HG02642 (cell line): ENCODE data around the gene SLC9A5.

ENCODE experiments used
- ATAC-seq: cut with Tn5 transposase; IDR thresholded peaks from one replicate; pipeline ENCODE4 v1.9.1; 2021; ENCODE audit warnings: mild to moderate bottlenecking; ENCODE audit not compliant: unreplicated experiment, poor library complexity

Gene SLC9A5

DNA sequence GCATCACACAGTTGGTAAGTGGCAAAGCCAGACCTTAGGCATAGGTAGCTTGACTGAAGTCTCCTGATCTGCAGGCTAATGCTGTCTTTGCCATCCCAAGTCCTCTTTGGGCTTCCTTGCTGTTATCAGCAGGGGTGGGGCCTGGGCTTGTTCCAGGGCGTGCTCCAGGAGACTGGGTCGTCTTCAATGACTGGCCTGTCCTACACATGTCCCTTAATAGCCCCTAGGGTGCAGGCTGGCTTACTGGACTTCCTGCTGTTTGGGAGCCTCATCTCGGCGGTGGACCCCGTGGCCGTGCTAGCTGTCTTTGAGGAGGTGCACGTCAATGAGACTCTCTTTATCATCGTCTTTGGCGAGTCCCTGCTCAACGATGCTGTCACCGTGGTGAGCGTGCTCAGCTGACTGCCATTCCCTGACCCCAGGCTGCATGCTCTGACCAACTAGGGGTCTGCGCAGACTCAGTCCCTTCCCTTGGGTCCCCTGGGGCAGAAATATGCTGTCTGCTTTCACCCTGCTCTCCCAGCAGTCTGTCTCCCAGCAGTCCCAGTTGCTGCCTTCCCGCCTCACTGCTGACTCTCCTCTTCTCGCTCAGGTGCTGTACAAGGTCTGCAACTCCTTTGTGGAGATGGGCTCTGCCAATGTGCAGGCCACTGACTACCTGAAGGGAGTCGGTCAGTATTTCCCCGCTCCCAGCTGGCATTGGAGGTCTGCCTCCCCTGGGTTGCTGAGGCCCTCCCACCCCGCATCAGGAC lies 6.2 kb downstream of the SLC9A5 start:
- no peak for ATAC-seq

DNA sequence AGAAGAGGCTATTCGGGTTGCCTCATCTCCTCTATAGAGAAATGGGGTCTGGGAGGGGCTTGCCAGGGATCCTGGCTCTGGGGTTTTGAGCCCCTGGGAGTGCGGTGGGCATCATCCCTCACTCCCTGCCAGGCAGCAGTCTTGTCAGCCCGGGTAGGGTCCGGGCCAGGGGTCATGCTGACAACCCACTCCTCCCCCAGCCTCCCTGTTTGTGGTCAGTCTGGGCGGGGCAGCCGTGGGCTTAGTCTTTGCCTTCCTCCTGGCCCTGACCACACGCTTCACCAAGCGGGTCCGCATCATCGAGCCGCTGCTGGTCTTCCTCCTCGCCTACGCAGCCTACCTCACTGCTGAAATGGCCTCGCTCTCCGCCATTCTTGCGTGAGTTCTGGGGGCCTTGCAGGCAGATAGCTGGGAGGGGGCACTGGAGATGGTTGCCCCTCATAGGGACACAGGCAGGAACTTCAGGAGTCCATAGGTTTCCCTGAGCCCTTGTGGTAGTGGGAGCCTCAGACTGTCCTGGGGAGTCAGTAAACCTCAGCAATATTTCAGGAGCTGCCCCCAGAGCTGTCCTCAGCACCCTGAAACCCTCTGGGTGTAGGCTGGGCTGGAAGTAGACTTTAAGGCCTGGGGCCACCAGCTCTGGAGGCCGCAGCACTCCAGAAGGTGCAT lies 6.9 kb downstream of the SLC9A5 start:
- ATAC-seq: no peak

DNA sequence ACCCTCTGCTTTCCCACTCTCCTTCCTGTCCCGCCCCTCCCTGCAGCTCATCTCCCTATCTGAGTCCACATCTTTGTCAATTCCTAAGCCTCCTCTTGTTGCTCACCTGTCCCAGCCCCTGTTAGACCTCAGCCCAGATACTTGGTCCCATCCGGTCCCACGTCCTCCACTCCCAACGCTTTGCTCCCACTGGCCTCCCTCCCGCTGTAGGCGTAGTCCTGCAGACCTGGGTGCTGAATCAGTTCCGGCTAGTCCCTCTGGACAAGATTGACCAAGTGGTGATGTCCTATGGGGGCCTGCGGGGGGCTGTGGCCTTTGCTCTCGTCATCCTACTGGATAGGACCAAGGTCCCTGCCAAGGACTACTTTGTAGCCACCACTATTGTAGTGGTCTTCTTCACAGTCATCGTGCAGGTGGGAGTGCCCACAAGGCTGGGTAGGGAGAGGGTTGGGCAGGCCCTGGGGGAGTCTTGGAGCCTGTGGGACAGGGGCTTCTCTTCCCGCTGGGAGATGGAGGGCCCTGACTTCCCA lies 8.0 kb downstream of the SLC9A5 start:
- ATAC-seq: no peak

DNA sequence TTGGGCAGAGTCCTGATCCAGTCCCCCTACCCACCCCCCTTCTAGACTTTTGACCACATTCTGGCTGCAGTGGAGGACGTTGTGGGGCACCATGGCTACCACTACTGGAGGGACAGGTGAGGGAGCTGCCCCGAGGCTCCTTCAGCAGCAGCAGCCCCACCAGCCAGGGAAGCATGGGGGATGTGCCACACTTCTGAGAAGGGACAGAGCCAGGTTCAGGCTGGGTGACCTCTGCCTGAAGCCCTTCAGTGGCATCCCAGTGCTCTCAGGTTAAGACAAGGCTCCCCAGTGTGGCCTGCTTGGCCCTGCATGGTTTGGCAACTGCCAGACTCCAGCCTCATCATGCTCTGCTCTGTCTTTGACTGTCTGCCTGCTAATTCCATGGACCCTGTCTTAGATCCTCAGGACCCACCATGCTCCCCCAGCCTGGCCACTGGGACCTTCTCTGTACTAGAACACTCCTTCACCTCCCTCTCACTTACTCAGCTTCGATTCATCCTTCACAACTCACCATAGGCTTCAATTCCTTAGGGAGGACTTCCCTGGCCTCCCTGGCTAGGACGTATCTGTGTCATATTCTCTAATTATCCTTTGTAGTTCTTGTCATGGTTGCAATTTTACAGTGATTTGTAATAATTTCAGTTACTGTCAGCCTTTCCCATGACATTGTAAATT lies 8.8 kb downstream of the SLC9A5 start:
- no peak for ATAC-seq

DNA sequence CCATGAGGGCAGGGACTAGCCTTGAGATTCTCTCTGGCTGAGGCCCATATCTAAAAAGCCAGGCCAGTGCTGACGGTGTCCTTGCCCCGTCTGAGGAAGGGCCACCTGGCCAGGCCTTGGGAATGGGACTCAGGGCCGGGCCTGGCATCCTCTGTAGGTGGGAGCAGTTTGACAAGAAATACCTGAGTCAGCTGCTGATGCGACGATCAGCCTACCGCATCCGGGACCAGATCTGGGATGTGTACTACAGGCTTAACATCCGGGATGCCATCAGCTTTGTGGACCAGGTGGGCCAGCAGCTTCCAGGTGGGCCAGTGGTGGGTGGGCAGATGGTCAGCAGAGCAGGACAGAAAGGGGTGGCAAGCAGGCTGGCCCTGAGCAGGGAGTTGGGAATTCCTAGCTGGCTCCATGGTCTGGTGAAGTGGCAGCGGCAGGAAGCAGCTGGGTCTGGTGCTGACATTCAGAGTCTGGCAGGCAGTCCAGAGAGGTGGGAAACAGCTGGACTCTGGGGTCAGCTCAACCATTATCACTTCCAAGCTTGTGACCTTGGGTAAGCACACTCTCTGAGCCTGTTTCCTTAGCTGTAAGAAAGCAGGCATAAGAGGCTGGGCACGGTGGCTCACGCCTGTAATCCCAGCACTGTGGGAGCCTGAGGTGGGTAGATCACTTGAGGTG lies 9.5 kb downstream of the SLC9A5 start:
- no peak for ATAC-seq

DNA sequence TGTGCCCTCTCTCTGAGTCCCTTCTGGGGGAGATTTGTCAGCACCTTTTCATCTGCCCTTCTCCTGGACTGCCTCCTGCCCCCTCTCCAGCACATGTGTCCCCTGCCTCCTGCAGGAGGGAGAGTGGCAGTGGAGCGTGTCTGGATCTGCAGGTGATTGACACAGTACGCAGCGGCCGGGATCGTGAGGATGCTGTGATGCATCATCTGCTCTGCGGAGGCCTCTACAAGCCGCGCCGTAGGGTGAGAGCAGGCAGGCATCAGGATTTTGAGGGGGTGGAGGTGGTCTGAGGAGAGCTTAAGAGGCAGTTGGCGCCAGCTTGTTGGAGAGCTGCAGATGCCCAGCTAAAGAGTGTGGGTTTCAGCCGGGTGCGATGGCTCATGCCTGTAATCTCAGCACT lies 10.9 kb downstream of the SLC9A5 start:
- ATAC-seq: no peak

DNA sequence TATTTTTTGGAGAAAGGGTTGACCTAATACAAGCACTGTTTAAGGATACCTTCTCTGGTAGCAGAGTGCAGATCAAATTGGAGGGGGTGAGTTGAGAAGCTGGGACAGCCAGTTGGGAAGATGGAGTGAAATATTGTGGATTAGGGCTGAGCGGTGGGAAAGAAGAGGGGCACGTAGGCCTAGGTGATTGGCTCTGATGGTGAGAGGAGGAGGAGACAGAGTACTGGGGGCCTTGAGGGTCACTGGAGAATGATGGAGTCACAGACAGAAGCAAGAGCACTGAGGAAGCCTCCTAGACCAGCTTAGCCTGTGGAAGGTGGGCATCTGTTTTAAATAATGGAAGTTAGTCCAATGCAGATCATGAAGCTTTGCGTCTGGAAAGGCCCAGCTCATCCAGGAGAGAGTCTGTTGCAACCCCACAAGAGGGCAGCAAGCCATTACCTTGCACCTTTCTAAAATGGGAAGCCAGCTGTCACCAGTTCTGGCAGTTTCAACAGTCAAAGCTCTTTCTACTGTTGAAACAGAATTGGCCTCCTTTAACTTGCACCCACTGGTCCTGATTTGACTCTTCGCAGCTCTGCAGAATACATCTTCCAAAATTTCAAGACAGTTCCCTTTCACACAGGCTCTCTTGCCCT lies 11.8 kb downstream of the SLC9A5 start:
- no peak for ATAC-seq

DNA sequence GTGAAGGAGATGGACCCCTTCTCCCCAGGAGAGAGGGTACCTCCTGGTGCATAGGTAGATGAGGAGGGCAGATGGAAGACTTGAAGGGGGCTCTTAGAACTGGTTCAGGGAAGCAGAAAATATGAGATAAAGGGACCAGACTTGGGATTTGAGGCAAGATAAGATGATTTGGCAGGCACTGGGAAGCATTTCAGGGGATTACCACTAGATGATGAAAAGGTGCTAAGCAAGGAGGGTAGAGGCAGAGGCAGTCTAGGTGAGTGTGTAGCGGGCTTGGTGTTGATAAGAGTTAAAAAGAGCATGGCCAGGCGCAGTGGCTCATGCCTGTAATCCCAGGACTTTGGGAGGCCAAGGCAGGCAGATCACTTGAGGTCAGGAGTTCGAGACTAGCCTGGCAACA lies 14.4 kb downstream of the SLC9A5 start:
- no peak for ATAC-seq

DNA sequence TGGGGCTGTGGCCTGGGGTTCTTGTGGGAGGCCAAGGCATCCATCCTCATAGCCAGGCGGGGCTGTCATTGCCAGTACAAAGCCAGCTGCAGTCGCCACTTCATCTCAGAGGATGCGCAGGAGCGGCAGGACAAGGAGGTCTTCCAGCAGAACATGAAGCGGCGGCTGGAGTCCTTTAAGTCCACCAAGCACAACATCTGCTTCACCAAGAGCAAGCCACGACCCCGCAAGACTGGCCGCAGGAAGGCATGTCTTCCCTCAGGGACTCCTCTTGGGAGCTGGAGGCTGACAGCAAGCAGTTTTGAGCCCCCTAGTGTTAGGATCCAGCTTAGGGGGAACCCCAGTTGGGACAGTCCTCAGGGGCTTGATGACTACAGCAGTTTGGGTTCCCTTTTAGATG lies 15.5 kb downstream of the SLC9A5 start:
- ATAC-seq: no peak

DNA sequence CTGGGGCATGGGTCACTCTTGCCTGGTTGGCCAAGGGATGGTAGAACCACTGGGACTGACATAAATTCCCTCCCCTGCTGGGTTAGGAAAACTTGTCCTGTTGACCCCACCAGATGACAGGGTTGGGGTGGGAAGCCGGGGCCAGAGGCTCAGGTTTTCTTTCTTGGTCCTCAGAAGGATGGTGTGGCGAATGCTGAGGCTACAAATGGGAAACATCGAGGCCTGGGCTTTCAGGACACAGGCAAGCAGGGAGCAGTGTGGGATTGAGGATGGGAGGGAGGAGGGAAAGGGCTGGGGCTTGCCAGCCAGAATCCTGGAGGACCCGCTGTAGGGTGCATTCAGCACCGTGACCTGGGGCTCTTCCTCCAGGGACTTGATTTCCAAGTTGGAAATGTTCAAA lies 16.1 kb downstream of the SLC9A5 start:
- ATAC-seq: no peak

DNA sequence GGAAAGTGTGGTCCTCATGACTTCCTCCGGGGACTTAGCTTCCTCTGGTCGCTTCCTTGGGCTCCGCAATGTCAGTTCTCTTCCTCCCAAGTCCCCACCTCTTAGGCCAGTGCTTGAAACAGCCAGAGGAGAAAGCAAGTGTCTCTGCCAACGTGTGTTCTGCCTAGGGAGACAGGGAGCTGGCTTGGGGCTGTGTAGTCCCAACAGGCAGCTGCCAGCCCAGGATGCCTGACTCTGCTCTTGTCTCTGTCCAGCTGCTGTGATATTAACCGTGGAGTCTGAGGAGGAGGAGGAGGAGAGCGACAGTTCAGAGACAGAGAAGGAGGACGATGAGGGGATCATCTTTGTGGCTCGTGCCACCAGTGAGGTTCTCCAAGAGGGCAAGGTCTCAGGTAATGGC lies 17.1 kb downstream of the SLC9A5 start:
- ATAC-seq: no peak

DNA sequence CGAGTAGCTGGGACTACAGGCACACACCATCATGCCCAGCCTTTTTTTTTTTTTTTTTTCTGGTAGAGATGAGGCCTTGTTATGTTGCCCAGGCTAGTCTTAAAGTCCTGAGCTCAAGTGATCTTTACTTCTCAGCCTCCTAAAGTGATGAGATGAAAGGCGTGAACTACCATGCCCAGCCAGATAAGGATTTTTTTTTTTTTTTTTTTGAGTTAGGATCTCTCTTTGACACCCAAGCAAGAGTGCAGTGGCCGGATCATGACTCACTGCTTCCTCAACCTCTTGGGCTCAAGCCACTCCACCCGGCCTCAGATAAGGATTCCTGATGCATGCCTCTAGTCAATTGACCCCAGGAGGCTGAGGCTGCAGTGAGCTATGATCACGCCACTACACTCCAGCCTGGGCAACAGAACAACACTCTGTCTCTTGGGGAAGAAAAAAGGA lies 19.4 kb downstream of the SLC9A5 start:
- no peak for ATAC-seq

DNA sequence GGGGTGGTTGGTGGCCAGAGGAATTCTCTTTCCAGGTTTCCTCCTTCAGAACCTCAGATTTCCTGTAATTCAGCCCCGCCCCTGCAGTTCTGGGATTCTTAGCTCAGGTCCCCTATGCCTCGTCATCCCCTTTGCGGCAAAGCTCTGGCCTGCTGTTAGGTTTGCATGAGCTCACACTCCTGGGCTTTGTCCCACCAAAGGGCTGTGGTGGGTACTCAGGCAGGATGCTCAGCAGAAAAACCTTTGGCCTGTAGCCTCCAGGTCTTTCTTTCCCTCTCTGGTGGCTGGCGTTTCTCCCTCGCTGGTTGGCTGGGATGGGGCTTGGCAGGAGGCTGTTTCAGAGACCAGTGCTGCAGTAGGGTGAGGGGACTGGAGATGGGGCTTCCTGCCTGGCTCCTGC lies 21.0 kb downstream of the SLC9A5 start:
- ATAC-seq: no peak

DNA sequence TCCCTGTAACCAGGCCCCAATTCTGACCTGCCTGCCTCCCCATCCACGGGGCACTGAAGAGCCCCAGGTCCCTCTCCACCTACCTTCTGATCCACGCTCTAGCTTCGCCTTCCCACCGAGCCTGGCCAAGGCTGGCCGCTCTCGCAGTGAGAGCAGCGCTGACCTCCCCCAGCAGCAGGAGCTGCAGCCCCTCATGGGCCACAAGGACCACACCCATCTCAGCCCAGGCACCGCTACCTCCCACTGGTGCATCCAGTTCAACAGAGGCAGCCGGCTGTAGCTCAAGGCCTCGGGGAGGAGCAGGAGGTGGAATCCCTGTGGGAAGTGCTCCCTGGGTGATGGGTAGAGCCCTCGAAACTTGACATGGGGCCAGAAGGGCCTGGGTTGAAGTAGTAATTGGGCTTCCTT lies 22.2 kb downstream of the SLC9A5 start:
- no peak for ATAC-seq

DNA sequence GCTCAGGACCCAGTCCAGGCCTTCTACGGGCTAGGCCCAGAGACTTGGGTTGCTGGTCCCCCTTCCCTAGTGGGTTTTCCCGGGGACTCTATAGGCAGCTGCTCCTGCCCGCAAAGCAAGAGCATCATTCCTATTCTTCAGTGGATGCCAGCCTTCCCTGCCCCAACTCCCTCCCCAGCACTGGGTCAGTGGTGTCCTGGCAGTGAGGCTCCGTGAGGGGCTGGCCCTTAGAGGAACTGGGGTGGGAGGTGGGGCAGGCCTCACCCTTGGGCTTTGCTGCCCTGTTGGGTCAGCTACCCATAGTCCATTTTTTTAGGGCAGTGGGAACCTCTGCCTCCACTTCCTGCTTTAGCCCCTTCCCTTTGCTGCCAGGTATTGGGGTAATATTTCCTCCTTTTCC lies 22.7 kb downstream of the SLC9A5 start:
- no peak for ATAC-seq

DNA sequence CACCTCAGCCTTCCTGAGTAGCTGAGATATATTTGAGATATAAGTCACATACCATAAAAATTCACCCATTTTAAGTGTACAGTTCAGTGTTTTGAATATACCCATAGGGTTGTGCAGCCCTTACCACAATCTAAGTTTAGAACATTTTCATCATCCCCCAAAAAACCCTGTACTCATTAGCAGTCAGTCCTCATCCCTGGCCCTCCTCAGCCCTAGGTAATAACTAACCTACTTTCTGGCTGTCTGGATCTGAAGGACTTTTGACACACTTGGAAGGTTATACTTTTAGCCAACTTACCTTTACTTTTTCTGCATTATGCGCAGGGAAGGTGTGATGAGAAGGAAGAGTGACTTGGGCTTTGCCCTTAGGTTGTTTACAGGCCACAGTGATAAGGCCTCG lies 26.5 kb downstream of the SLC9A5 start:
- ATAC-seq: no peak

DNA sequence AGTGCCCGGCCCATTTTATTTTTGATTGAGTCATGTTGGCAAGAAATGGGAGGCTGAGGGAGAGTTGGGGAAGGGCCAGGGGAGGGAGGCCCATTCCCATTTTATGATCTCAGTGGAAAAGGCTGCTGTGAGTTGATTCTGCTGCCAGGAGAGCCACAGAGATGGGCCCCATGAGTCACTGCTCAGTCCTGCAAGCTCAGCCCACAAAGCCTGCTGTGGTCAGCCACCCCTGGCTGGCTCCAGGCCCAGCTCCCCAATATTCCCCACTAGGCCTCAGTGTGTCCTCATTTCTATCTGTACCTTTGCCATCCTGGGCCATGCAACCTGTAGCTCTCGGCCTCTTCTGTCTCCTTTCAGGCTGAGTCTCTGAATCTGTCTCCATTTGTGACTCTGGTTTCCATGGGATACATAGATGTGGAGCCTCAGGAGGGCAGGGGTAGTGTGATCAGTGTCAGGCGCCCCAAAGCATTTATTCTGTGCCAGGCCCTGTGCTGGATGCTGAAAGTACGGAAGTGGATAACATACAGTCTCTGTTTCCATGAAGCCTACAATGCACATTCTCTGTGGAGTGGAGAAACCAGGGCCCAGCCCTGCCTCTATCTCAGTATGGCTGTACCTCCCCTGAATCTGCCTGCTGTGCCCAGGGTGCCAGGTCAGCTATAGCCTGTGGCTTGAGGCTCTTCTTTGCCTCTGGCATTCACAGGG lies 28.7 kb downstream of the SLC9A5 start:
- ATAC-seq: no peak

DNA sequence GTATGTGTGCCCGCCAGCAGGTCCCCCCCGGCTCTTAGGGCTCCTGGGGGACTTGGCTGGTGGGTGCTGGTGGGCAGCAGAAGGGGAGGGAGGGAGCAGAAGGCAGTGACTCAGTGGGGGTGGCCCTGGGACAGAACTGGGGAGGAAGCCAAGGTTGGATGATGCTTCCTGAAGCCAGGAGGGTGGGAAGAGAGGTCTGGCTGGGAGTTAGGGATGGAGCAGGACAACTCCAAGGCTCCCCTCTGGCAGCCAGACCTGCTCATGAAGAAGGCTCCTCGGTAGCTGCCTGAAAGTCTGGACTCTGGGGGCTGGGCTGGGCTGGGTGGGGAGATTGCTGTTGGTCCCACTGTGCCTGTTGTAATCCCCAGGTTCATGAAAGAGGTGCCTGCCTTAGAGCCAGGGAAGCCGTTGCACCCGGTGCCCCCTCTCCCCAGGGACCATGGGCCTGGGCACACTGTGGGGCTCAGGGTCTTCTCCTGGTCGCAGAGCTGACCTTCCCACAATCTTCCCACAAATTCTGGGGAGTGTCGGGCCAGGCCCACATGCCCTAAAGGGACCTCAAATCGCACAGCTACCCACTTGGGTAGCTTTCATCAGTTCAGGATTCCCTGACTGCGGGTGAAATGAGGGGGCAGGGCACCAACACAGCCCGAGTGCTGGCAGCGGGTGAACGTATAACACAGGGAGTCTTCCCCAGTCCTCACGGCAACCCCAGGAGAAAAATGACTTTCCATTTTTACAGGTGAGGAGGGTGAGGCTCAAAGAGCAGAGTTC lies 29.4 kb downstream of the SLC9A5 start:
- ATAC-seq: no peak

DNA sequence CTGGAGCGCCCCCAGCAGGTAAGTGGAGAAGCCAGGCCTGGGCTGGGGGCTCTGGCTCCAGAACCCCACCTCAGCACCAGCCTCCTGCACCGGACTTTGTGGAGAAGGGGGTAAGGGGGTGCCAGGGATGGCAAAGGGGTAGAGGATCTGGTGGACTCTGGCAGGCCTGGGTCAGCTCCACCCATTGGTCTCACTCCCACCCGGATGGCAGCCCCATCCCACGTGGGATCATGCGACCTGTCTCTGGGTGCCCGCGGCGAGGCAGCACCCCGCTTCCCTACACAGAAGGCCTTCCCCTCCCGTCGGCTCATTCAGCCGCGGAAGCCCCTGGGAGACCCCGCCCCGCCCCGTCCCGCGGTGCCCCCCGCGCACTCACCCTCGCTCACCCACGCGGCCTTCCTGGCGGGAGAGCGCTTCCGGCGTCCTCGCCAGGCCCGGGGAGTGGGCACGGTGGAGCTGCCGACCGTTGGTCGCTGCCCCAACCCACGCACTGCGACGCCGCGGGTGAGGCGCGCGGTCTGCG lies 30.1 kb downstream of the SLC9A5 start:
- ATAC-seq: peak; percentile 31
